CD4-positive, alpha-beta T cell treated with Interferon alpha-2 for 1 hour (primary cell): ENCODE measurements around the gene C15orf62.

ENCODE experiments used
- DNase-seq, 2 donors: peaks; one replicate each; pipeline ENCODE4 v3.0.0-alpha.2; 2020 to 2022

The C15orf62 gene

GRCh38 chr15:40756938-40757337 is 12.8 kb upstream of the C15orf62 start:
- DNase-seq = no peak

GRCh38 chr15:40759961-40760360 is 9.8 kb upstream of the C15orf62 start:
- DNase-seq = no peak

GRCh38 chr15:40762919-40763800 is 6.6 kb upstream of the C15orf62 start:
- peak in 1 of 2 donors; percentile 45 for DNase-seq

- DNase-seq = peak; percentile 60 to 78
Observed at GRCh38 chr15:40763801-40764628, 5.8 kb upstream of the C15orf62 start, which contains the start of gene GCHFR. TSS of gene GCHFR (plus strand) at chr15:40764068. CDS start at chr15:40764181, 113 bp downstream.

GRCh38 chr15:40764629-40765103 is 5.1 kb upstream of the C15orf62 start:
- DNase-seq = no peak

GRCh38 chr15:40766194-40766815 is 3.5 kb upstream of the C15orf62 start:
- no peak for DNase-seq

- DNase-seq = no peak
Observed at GRCh38 chr15:40766906-40767837, 2.6 kb upstream of the C15orf62 start.

- DNase-seq = no peak
Observed at GRCh38 chr15:40767838-40768500, 1.8 kb upstream of the C15orf62 start.

- no peak for DNase-seq
Observed at GRCh38 chr15:40768521-40769273, 1.1 kb upstream of the C15orf62 start.

GRCh38 chr15:40770147-40770721 is 454 bp downstream of the C15orf62 start:
- no peak for DNase-seq

- DNase-seq = no peak
Observed at GRCh38 chr15:40771242-40771641, 1.5 kb downstream of the C15orf62 start.

GRCh38 chr15:40772014-40772413 is 2.2 kb downstream of the C15orf62 start:
- no peak for DNase-seq

- no peak for DNase-seq
Observed at GRCh38 chr15:40773496-40773895, 3.7 kb downstream of the C15orf62 start.

GRCh38 chr15:40773902-40774301 is 4.1 kb downstream of the C15orf62 start:
- DNase-seq = no peak

GRCh38 chr15:40775007-40775406 is 5.2 kb downstream of the C15orf62 start:
- DNase-seq = no peak

- no peak for DNase-seq
Observed at GRCh38 chr15:40775740-40776536, 6.2 kb downstream of the C15orf62 start.

GRCh38 chr15:40776537-40777141 is 6.9 kb downstream of the C15orf62 start:
- DNase-seq = peak; percentile 54 to 72

GRCh38 chr15:40782609-40783227 is 12.9 kb downstream of the C15orf62 start:
- peak; percentile 78 to 84 for DNase-seq
